ENCODE measurements around the gene KYAT1. TPM values are rescaled to one million over a fixed set of nuclear protein-coding genes. Genes with fewer than 3 reads are reported as not detected.
"Not testable (repeated sequence)": the region's sequence is repeated elsewhere in the genome, so short reads cannot be mapped to it uniquely, and the experiment has no call there.

Gene KYAT1
- total RNA-seq, 1 experiment from 2014 or later, result 5.7 TPM

DNA sequence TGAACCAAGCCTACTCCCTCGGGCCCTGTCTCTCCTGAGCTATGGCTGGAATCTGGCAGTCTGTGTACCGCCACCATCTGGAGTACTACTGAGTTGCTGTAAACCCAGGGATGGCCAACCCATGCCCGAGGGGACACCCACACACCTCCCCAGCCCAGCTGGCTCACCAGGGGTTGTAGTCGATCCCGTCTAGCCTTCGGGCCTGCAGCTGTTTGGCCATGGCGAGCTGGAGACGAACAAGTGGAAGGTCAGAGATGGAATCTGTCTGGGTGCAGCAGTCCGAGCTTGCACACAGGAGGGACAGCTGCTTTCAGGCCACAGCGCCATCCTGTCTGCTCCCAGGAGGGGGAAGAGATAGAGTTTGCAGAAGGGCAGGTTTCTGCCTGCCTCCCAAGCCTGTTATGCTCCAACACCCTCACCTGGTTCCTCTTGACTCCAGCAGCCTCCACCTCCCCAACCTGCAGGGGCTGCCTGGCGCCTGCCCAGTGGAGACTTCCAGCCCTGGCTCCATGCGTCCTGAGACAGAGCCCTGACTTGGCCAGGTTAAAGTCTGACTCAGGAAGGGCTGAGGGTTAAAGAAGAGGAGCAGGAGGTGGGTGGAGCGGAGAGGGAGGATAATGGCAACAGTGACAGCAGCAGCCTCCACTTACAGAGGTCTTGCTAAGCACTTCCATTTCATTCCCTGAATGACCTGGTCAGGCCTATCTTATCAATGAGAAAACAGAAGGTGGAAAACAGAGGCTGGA, 36.4 kb downstream of the KYAT1 start:
- Mint-ChIP-seq H3K9me3 (ENCODE audit: unreplicated experiment) (no peaks in the 10 kb centered on the region), H3K4me1 (ENCODE audit: insufficient read depth, unreplicated experiment) (peaks cover 9% of the 10 kb centered on the region), H3K27ac (ENCODE audit: low read depth, unreplicated experiment) (no peak overlapping the region), H3K4me3 (ENCODE audit: unreplicated experiment) (no peak overlapping the region), H3K27me3 (ENCODE audit: insufficient read depth, unreplicated experiment) (no peaks in the 10 kb centered on the region), H3K36me3 (ENCODE audit: insufficient read depth, unreplicated experiment) (peaks cover 16% of the 10 kb centered on the region)
- ChIA-PET POLR2A (interaction anchor here (0.6 to 2.5 kb wide), 5 partner anchors 16 to 177 kb away, joined by 3 to 10 read pairs (median 4); partner anchors contain the start of genes ENDOG and SPOUT1), CTCF (interaction anchor here (0.6 to 2.4 kb wide), 13 partner anchors 15 to 294 kb away, joined by 3 to 17 read pairs (median 4); partner anchors contain the start of gene ENDOG)
- peak; percentile 55 for DNase-seq (ENCODE audit: unreplicated experiment)
- intact Hi-C loops (cut with micrococcal nuclease), result no loop called here
- TF ChIP-seq, protein P1, sequence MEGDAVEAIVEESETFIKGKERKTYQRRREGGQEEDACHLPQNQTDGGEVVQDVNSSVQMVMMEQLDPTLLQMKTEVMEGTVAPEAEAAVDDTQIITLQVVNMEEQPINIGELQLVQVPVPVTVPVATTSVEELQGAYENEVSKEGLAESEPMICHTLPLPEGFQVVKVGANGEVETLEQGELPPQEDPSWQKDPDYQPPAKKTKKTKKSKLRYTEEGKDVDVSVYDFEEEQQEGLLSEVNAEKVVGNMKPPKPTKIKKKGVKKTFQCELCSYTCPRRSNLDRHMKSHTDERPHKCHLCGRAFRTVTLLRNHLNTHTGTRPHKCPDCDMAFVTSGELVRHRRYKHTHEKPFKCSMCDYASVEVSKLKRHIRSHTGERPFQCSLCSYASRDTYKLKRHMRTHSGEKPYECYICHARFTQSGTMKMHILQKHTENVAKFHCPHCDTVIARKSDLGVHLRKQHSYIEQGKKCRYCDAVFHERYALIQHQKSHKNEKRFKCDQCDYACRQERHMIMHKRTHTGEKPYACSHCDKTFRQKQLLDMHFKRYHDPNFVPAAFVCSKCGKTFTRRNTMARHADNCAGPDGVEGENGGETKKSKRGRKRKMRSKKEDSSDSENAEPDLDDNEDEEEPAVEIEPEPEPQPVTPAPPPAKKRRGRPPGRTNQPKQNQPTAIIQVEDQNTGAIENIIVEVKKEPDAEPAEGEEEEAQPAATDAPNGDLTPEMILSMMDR (IDR thresholded peaks at IDR 0.05; ENCODE audit: unreplicated experiment), result no peak
- BruUV-seq (replicated peaks), result no TSS peak

DNA sequence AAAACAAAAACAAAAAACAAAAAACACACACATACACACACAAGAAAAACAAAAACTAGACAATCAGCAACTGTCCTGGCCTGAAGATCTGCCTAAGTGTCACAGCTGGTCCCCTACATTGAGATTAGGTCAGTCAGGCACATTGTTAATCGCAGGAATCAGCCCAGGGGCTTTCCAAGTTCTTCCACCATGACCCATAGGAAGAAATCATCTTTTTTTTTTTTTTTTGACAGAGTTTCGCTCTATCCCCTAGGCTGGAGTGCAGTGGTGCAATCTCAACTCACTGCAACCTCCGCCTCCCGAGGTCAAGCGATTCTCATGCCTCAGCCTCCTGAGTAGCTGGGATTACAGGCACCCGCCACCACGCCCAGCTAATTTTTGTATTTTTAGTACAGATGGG, 38.6 kb downstream of the KYAT1 start:
- CTCF ChIA-PET, result interaction anchor here (0.7 kb wide), 2 partner anchors 20 to 66 kb away, joined by 3 read pairs; no protein-coding TSS in a partner anchor

DNA sequence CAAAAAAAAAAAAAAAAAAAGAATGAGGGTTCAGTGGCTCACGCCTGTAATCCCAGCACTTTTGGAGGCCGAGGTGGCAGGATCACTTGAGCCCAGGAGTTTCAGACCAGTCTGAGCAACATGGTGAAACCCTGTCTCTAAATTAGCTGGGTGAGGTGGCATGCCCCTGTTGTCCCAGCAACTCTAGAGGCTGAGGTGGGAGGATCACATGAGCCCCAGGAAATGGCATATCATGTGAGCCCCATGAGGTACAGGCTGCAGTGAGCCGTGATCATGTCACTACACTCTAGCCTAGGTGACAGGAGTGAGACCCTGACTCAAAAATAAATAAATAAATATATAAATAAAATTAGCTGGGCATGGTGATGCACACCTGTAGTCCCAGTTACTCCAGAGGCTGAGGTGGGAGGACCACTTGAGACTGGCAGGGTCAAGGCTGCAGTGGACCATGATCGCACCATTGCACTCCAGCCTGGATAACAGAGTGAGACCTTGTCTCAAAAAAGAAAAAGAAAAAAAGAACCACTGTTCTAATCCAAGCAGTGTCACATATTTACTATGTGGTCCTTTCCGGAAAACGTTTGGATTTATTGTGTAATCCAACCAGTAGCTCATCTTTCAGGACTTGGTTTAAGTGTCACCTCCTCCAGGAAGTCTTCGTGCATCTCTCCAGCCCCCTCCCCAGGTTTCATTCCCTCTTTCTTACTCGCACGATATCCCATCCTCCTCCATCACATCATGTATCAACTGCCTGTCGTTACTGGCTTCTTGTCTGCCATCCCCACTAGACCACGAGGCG, 39.9 kb downstream of the KYAT1 start:
- Mint-ChIP-seq H3K27me3 (ENCODE audit: insufficient read depth, unreplicated experiment) (no peaks in the 10 kb centered on the region), H3K4me3 (ENCODE audit: unreplicated experiment) (no peak overlapping the region), H3K36me3 (ENCODE audit: insufficient read depth, unreplicated experiment) (peaks cover 21% of the 10 kb centered on the region), H3K4me1 (ENCODE audit: insufficient read depth, unreplicated experiment) (peaks cover 9% of the 10 kb centered on the region), H3K9me3 (ENCODE audit: unreplicated experiment) (no peaks in the 10 kb centered on the region), H3K27ac (ENCODE audit: low read depth, unreplicated experiment) (no peak overlapping the region)
- CTCF ChIA-PET, result interaction anchor here (0.6 kb wide), 1 partner anchor 36 kb away, joined by 3 read pairs; no protein-coding TSS in a partner anchor
- BruUV-seq (replicated peaks), result no TSS peak
- no peak for DNase-seq (ENCODE audit: unreplicated experiment)
- TF ChIP-seq, protein P1 (IDR thresholded peaks at IDR 0.05; ENCODE audit: unreplicated experiment), result no peak
- POLR2A ChIA-PET, result interaction anchor here (0.6 to 1.3 kb wide), 2 partner anchors 12 to 290 kb away, joined by 3 to 4 read pairs; no protein-coding TSS in a partner anchor
- intact Hi-C loops (cut with micrococcal nuclease), result no loop called here

More for the DNA sequence above, 38.6 kb downstream of the KYAT1 start:
- intact Hi-C loops (cut with micrococcal nuclease); H3K4me3 Mint-ChIP-seq (ENCODE audit: unreplicated experiment); H3K27ac Mint-ChIP-seq (ENCODE audit: low read depth, unreplicated experiment); H3K9me3 Mint-ChIP-seq (ENCODE audit: unreplicated experiment); DNase-seq (ENCODE audit: unreplicated experiment); H3K27me3 Mint-ChIP-seq (ENCODE audit: insufficient read depth, unreplicated experiment); BruUV-seq (replicated peaks); H3K4me1 Mint-ChIP-seq (ENCODE audit: insufficient read depth, unreplicated experiment): not testable (repeated sequence)
- POLR2A ChIA-PET, result interaction anchor here (0.7 kb wide), 1 partner anchor 92 kb away, joined by 5 read pairs; no protein-coding TSS in a partner anchor
- peaks cover 21% of the 10 kb centered on the region for H3K36me3 Mint-ChIP-seq (ENCODE audit: insufficient read depth, unreplicated experiment)

DNA sequence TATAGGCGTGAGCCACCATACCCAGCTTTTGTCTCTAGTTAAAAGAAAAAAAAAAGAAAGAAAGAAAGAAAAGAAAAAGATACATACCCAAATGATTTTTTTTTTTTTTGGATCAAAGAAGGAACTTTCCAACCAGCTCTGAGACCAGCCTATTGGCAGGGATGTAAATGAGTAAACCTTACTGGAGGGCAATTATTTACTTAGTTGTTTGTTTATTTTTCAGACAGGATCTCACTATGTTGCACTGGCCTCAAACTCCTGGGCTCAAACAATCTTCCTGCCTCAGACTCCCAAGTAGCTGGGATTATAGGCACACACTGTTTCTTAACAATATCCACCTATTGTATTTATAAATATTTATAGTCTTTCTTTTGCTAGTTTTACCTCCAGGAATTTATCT, 41.2 kb downstream of the KYAT1 start:
- Mint-ChIP-seq H3K9me3 (ENCODE audit: unreplicated experiment) (no peaks in the 10 kb centered on the region), H3K27ac (ENCODE audit: low read depth, unreplicated experiment) (no peak overlapping the region), H3K36me3 (ENCODE audit: insufficient read depth, unreplicated experiment) (peaks cover 26% of the 10 kb centered on the region), H3K4me3 (ENCODE audit: unreplicated experiment) (no peak overlapping the region), H3K27me3 (ENCODE audit: insufficient read depth, unreplicated experiment) (no peaks in the 10 kb centered on the region), H3K4me1 (ENCODE audit: insufficient read depth, unreplicated experiment) (peaks cover 6% of the 10 kb centered on the region)
- no peak for DNase-seq (ENCODE audit: unreplicated experiment)
- BruUV-seq (replicated peaks), result no TSS peak
- TF ChIP-seq, protein P1 (IDR thresholded peaks at IDR 0.05; ENCODE audit: unreplicated experiment), result no peak
- CTCF ChIA-PET, result interaction anchor here (0.6 kb wide), 1 partner anchor 87 kb away, joined by 3 read pairs; no protein-coding TSS in a partner anchor
- POLR2A ChIA-PET, result no interaction called here
- intact Hi-C loops (cut with micrococcal nuclease), result no loop called here

All from MCF 10A (cell line).